Small intestine (tissue), 7 donors: ENCODE measurements around the gene CCDC102A. TPM values are rescaled to one million over a fixed set of nuclear protein-coding genes. Genes with fewer than 3 reads are reported as not detected.

ENCODE experiments used
- DNase-seq, 2 donors: peaks; one replicate each; pipeline versions ENCODE4 v3.0.0 to v3.0.0-alpha.2; 2013
- FAIRE-seq: peaks from 2 replicates; lab custom pipeline; 2012; peaks lifted over from hg19 to GRCh38; lab: Jason Lieb, UNC
- H3K27ac ChIP-seq, 3 donors: one replicate each; pipeline ENCODE4 v1.5.1; 2013; ENCODE audit warnings: low read length in 2 of 3, mild to moderate bottlenecking in 2 of 3, control low read depth in 1 of 3, inconsistent platforms in 1 of 3, low read depth in 1 of 3, moderate library complexity in 1 of 3
- H3K27me3 ChIP-seq, 3 donors: one replicate each; pipeline ENCODE4 v1.6.1; 2013; ENCODE audit warnings: low read length in 3 of 3, inconsistent platforms in 1 of 3; ENCODE audit not compliant: control insufficient read depth in 3 of 3, insufficient read depth in 3 of 3
- H3K36me3 ChIP-seq, 3 donors: one replicate each; pipeline ENCODE4 v1.6.1; 2013; ENCODE audit warnings: low read length in 3 of 3, inconsistent platforms in 1 of 3, low read depth in 1 of 3, mild to moderate bottlenecking in 1 of 3, moderate library complexity in 1 of 3; ENCODE audit not compliant: control insufficient read depth in 3 of 3, insufficient read depth in 2 of 3
- H3K4me1 ChIP-seq, 3 donors: one replicate each; pipeline ENCODE4 v1.6.1; 2013; ENCODE audit warnings: low read length in 2 of 3, inconsistent platforms in 1 of 3, low read depth in 1 of 3, mild to moderate bottlenecking in 1 of 3, moderate library complexity in 1 of 3; ENCODE audit not compliant: control insufficient read depth in 3 of 3, insufficient read depth in 2 of 3
- H3K4me3 ChIP-seq, 3 donors: one replicate each; pipeline ENCODE4 v1.5.1; 2013; ENCODE audit warnings: low read length in 3 of 3, control low read depth in 1 of 3, inconsistent platforms in 1 of 3, low read depth in 1 of 3, mild to moderate bottlenecking in 1 of 3, moderate library complexity in 1 of 3
- H3K9me3 ChIP-seq, 2 donors: one replicate each; pipeline ENCODE4 v1.6.1; 2013; ENCODE audit warnings: low read depth in 1 of 2, low read length in 1 of 2; ENCODE audit not compliant: control insufficient read depth in 2 of 2, insufficient read depth in 1 of 2
- WGBS, 3 donors: extraction: QIAGEN DNeasy Blood & Tissue Kit; methylation state at CpG; one replicate each; pipeline ENCODE4 v1.1.7; 2013; 5-methylcytosine and 5-hydroxymethylcytosine counted together
- polyA plus RNA-seq, 4 donors: library from polyadenylated mRNA; stranded (reverse) in 3 of 4; unstranded in 1 of 4; fragments of 200-250 nt in 3 of 4; fragments of 120-200 nt in 1 of 4; gene quantifications; one replicate each; pipeline versions ENCODE4 v1.2.1 to v1.2.3, GENCODE V29; 2013
- donor health status: healthy with polysubstance abuse.
- donor health status: control.
- donor health status: control.
- donor health status: Bipolar disorder and iron deficiency.
- donor health status: healthy.

Gene CCDC102A
- polyA plus RNA-seq, 4 donors = 1.1 to 4.5 (median 2.2) TPM

GRCh38 chr16:57509231-57509923 is 27.0 kb downstream of the CCDC102A start:
- DNase-seq (no peak), FAIRE-seq (no peak)
- Histone ChIP-seq H3K4me1 (peaks cover 0 to 59% (median 0%) of the 10 kb centered on the region in 3 donors), H3K4me3 (no peak overlapping the region), H3K36me3 (no peaks in the 10 kb centered on the region), H3K9me3 (no peaks in the 10 kb centered on the region), H3K27me3 (no peaks in the 10 kb centered on the region), H3K27ac (no peak overlapping the region)
- 77 to 88% (median 80%) methylated on average over 12 of the region's 12 CpGs for WGBS, 3 donors

DNA sequence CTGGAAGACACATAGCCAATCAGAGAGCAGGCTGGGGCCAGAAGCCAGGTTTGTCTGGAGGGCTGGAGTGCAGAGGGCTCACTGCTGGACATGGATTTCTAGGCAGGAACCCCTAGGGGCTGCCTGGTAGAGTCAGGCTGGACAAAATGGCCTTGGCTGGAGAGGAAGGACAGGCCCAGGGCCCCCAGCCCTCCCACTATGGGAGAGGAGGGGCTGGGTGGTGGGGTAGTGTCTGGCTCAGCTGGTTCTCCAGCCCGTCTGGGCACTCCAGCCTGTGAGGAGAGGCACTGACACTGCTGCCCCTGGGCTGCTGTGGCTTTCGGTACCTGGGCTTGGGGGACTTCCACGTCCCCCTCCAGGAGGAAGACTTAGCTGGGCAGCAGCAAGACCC is 28.3 kb downstream of the CCDC102A start:
- H3K27me3 ChIP-seq = no peaks in the 10 kb centered on the region
- H3K36me3 ChIP-seq = no peaks in the 10 kb centered on the region
- FAIRE-seq (no peak), DNase-seq (no peak)
- H3K4me3 ChIP-seq = no peak overlapping the region
- 80 to 91% (median 85%) methylated on average over 1 to 3 of the region's 3 CpGs for WGBS, 3 donors
- H3K9me3 ChIP-seq = no peaks in the 10 kb centered on the region
- H3K4me1 ChIP-seq = peaks cover 0 to 45% (median 0%) of the 10 kb centered on the region in 3 donors
- peak overlapping the region in 1 of 3 donors; percentile 73 for H3K27ac ChIP-seq

- no peaks in the 10 kb centered on the region for H3K36me3 ChIP-seq
- H3K4me1 ChIP-seq = peaks cover 0 to 41% (median 0%) of the 10 kb centered on the region in 3 donors
- no peak overlapping the region for H3K4me3 ChIP-seq
- H3K27ac ChIP-seq = peak overlapping the region in 1 of 3 donors; percentile 73
- WGBS, 3 donors = 63 to 69% (median 64%) methylated on average over 13 of the region's 13 CpGs
- DNase-seq (peak in 1 of 2 donors; percentile 87), FAIRE-seq (no peak)
- no peaks in the 10 kb centered on the region for H3K27me3 ChIP-seq
- H3K9me3 ChIP-seq = no peaks in the 10 kb centered on the region
These were observed 29.0 kb downstream of the CCDC102A start for GRCh38 chr16:57507136-57508034.

GRCh38 chr16:57505169-57505568 is 31.2 kb downstream of the CCDC102A start:
- Histone ChIP-seq H3K36me3 (no peaks in the 10 kb centered on the region), H3K4me1 (peaks cover 0 to 40% (median 0%) of the 10 kb centered on the region in 3 donors), H3K4me3 (no peak overlapping the region), H3K27ac (no peak overlapping the region), H3K27me3 (no peaks in the 10 kb centered on the region), H3K9me3 (no peaks in the 10 kb centered on the region)
- 66 to 72% (median 72%) methylated on average over 6 of the region's 6 CpGs for WGBS, 3 donors
- DNase-seq (no peak), FAIRE-seq (no peak)

- no peak overlapping the region for H3K27ac ChIP-seq
- H3K4me1 ChIP-seq = peaks cover 0 to 33% (median 0%) of the 10 kb centered on the region in 3 donors
- FAIRE-seq (no peak), DNase-seq (no peak)
- no peaks in the 10 kb centered on the region for H3K27me3 ChIP-seq
- no peak overlapping the region for H3K4me3 ChIP-seq
- H3K9me3 ChIP-seq = no peaks in the 10 kb centered on the region
- no peaks in the 10 kb centered on the region for H3K36me3 ChIP-seq
- 80 to 83% (median 82%) methylated on average over 5 of the region's 5 CpGs for WGBS, 3 donors
These were observed 31.9 kb downstream of the CCDC102A start for GRCh38 chr16:57504491-57504890.

- no peak for DNase-seq
- H3K4me1 ChIP-seq = peaks cover 0 to 28% (median 0%) of the 10 kb centered on the region in 3 donors
- H3K27me3 ChIP-seq = no peaks in the 10 kb centered on the region
- no peaks in the 10 kb centered on the region for H3K36me3 ChIP-seq
- H3K9me3 ChIP-seq = no peaks in the 10 kb centered on the region
- no peak overlapping the region for H3K4me3 ChIP-seq
- H3K27ac ChIP-seq = no peak overlapping the region
- FAIRE-seq = no peak
- WGBS, 3 donors = 66 to 81% (median 78%) methylated on average over 6 of the region's 6 CpGs
These were observed 32.4 kb downstream of the CCDC102A start for GRCh38 chr16:57504001-57504400.

DNA sequence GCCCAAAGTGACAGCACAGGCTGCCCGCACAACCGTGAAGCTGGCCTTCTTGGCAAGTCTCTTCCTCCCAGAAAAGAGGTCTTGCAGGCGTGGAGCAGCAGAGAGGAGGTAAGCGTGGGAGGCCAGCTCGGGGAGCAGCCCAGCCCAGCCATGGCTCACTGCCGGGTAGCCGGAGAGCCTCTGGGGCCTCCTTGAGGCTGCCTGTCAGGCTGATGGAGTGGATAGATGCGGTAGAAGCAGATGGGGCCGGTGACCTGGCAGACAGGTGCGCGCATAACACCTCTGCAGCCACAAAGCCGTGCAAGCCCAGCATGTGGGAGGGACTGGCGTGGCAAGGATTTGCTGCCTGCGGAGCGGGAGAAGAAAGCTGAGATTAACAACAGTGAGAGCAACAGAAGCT is 33.0 kb downstream of the CCDC102A start:
- Histone ChIP-seq H3K27me3 (no peaks in the 10 kb centered on the region), H3K4me1 (peaks cover 0 to 22% (median 0%) of the 10 kb centered on the region in 3 donors), H3K36me3 (no peaks in the 10 kb centered on the region), H3K9me3 (no peaks in the 10 kb centered on the region), H3K27ac (no peak overlapping the region), H3K4me3 (no peak overlapping the region)
- FAIRE-seq = no peak
- DNase-seq = no peak
- WGBS, 3 donors = 79 to 83% (median 83%) methylated on average over 15 of the region's 15 CpGs

- FAIRE-seq (no peak), DNase-seq (no peak)
- H3K4me1 ChIP-seq = peaks cover 0 to 11% (median 0%) of the 10 kb centered on the region in 3 donors
- H3K27ac ChIP-seq = no peak overlapping the region
- H3K9me3 ChIP-seq = no peaks in the 10 kb centered on the region
- H3K27me3 ChIP-seq = no peaks in the 10 kb centered on the region
- no peak overlapping the region for H3K4me3 ChIP-seq
- WGBS, 3 donors = 71 to 90% (median 81%) methylated on average over 12 of the region's 12 CpGs
- no peaks in the 10 kb centered on the region for H3K36me3 ChIP-seq
These were observed 34.2 kb downstream of the CCDC102A start for GRCh38 chr16:57502048-57502775.
